ENCODE data around the gene LZTFL1.

- TF ChIP-seq POLR2AphosphoS5 (IDR thresholded peaks at IDR 0.05; ENCODE audit: low read depth, low read length) (no peak), POLR2A (IDR thresholded peaks at IDR 0.05; ENCODE audit: low read depth, low read length) (no peak), TAF1 (IDR thresholded peaks at IDR 0.05; ENCODE audit: borderline replicate concordance, low read depth, low read length) (no peak)
These were observed 27.6 kb downstream of the LZTFL1 start for GRCh38 chr3:45814322-45814721.

Measured in GM12892 (cell line).